Stimulated activated CD8-positive, alpha-beta memory T cell treated with anti-CD3 and anti-CD28 coated beads, Interleukin-15, amount 100 ng/mL, for 48 hours (primary cell): ENCODE measurements around the gene WRAP53.

Source experiments
- DNase-seq, 2 donors: peaks; one replicate each; pipeline ENCODE4 v3.0.0-alpha.2; 2020; ENCODE audit warnings: low read depth in 2 of 2

Gene WRAP53

GRCh38 chr17:7684851-7685532 lies 3.3 kb upstream of the WRAP53 start:
- no peak for DNase-seq

GRCh38 chr17:7685533-7686221 lies 2.6 kb upstream of the WRAP53 start:
- DNase-seq = peak; percentile 84 to 86

GRCh38 chr17:7686222-7687071 lies 1.8 kb upstream of the WRAP53 start:
- peak; percentile 54 to 63 for DNase-seq

- peak; percentile 78 to 79 for DNase-seq
Measured at GRCh38 chr17:7687072-7687907, 987 bp upstream of the WRAP53 start, which contains the start of gene TP53. TSS of gene TP53 (minus strand) at chr17:7687490. CDS start at chr17:7676594, 10,896 bp downstream.

- no peak for DNase-seq
Measured at GRCh38 chr17:7688808-7689316, 585 bp downstream of the WRAP53 start.

GRCh38 chr17:7695586-7695985 lies 7.3 kb downstream of the WRAP53 start:
- DNase-seq = no peak

- no peak for DNase-seq
Measured at GRCh38 chr17:7697828-7698588, 9.7 kb downstream of the WRAP53 start.

GRCh38 chr17:7700510-7700909 lies 12.2 kb downstream of the WRAP53 start:
- no peak for DNase-seq

- no peak for DNase-seq
Measured at GRCh38 chr17:7701681-7702080, 13.4 kb downstream of the WRAP53 start.

GRCh38 chr17:7702776-7703175 lies 14.5 kb downstream of the WRAP53 start:
- DNase-seq = no peak

GRCh38 chr17:7703584-7704479 lies 15.6 kb downstream of the WRAP53 start:
- no peak for DNase-seq

GRCh38 chr17:7704601-7705268 lies 16.5 kb downstream of the WRAP53 start, which contains the start of gene EFNB3:
TSS of gene EFNB3 (plus strand) at chr17:7705202. CDS start at chr17:7705599, 397 bp downstream.
- DNase-seq = no peak

GRCh38 chr17:7705269-7706255 lies 17.3 kb downstream of the WRAP53 start:
- DNase-seq = no peak

GRCh38 chr17:7706631-7707354 lies 18.5 kb downstream of the WRAP53 start:
- DNase-seq = no peak

- DNase-seq = no peak
Measured at GRCh38 chr17:7707446-7707845, 19.2 kb downstream of the WRAP53 start.

- DNase-seq = no peak
Measured at GRCh38 chr17:7707858-7708750, 19.8 kb downstream of the WRAP53 start.
